ENCODE measurements around the gene CAMTA1. TPM values are rescaled to one million over a fixed set of nuclear protein-coding genes. Genes with fewer than 3 reads are reported as not detected.

The CAMTA1 gene
- polyA plus RNA-seq, 1 donor from 2014 or later, result 79.0 TPM

GRCh38 chr1:7572654-7573152 is 787.4 kb downstream of the CAMTA1 start:
- H3K36me3 Mint-ChIP-seq, result peaks cover 2% of the 10 kb centered on the region
- peaks cover 2% of the 10 kb centered on the region for H3K27me3 Mint-ChIP-seq
- no peak overlapping the region for H3K27ac Mint-ChIP-seq

GRCh38 chr1:7573481-7573880 is 788.2 kb downstream of the CAMTA1 start:
- peaks cover 0 to 2% (median 0%) of the 10 kb centered on the region in 3 donors for H3K4me1 Mint-ChIP-seq
- peaks cover 0 to 2% (median 0%) of the 10 kb centered on the region in 3 donors for H3K9me3 Mint-ChIP-seq
- no peak overlapping the region for H3K27ac Mint-ChIP-seq
- H3K4me3 Mint-ChIP-seq, result no peak overlapping the region
- H3K27me3 Mint-ChIP-seq, result peaks cover 2% of the 10 kb centered on the region
- H3K36me3 Mint-ChIP-seq, result peaks cover 2% of the 10 kb centered on the region

More at GRCh38 chr1:7572654-7573152, 787.4 kb downstream of the CAMTA1 start:
- H3K4me3 Mint-ChIP-seq, result no peak overlapping the region
- peaks cover 0 to 2% (median 0%) of the 10 kb centered on the region in 3 donors for H3K4me1 Mint-ChIP-seq
- H3K9me3 Mint-ChIP-seq, result peaks cover 0 to 2% (median 0%) of the 10 kb centered on the region in 3 donors

- Mint-ChIP-seq H3K9me3 (peaks cover 0 to 2% (median 0%) of the 10 kb centered on the region in 3 donors), H3K27ac (no peak overlapping the region), H3K4me1 (peaks cover 0 to 2% (median 0%) of the 10 kb centered on the region in 3 donors), H3K36me3 (peaks cover 2% of the 10 kb centered on the region), H3K27me3 (peaks cover 2% of the 10 kb centered on the region), H3K4me3 (no peak overlapping the region)
Measured at GRCh38 chr1:7574121-7575040, 789.1 kb downstream of the CAMTA1 start.

DNA sequence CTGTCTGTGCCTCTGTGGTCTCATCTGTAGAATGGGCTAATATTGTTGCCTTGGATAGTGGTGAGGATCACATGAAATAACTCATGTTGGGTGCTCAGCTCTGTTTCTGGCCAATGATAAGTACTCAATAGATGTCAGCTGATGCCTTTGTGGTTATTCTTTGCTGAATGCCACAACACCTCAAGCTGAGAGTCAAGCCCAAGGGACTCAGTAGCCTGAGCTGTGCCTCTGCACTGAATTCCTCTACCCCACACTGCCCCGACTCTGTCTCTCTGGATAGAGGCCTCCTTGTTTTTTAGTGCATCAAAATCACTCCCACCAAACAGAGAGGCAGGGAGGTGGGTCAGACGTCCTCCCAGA is 789.8 kb downstream of the CAMTA1 start:
- peaks cover 5% of the 10 kb centered on the region for H3K27me3 Mint-ChIP-seq
- H3K4me1 Mint-ChIP-seq, result peaks cover 0 to 2% (median 0%) of the 10 kb centered on the region in 3 donors
- H3K9me3 Mint-ChIP-seq, result peaks cover 0 to 2% (median 0%) of the 10 kb centered on the region in 3 donors
- H3K4me3 Mint-ChIP-seq, result no peak overlapping the region
- no peak overlapping the region for H3K27ac Mint-ChIP-seq
- peaks cover 2% of the 10 kb centered on the region for H3K36me3 Mint-ChIP-seq

GRCh38 chr1:7576946-7577657 is 791.8 kb downstream of the CAMTA1 start:
- Mint-ChIP-seq H3K4me1 (peaks cover 0 to 2% (median 0%) of the 10 kb centered on the region in 3 donors), H3K36me3 (peaks cover 2% of the 10 kb centered on the region), H3K9me3 (peaks cover 0 to 2% (median 0%) of the 10 kb centered on the region in 3 donors), H3K27me3 (peaks cover 5% of the 10 kb centered on the region), H3K27ac (no peak overlapping the region), H3K4me3 (no peak overlapping the region)

DNA sequence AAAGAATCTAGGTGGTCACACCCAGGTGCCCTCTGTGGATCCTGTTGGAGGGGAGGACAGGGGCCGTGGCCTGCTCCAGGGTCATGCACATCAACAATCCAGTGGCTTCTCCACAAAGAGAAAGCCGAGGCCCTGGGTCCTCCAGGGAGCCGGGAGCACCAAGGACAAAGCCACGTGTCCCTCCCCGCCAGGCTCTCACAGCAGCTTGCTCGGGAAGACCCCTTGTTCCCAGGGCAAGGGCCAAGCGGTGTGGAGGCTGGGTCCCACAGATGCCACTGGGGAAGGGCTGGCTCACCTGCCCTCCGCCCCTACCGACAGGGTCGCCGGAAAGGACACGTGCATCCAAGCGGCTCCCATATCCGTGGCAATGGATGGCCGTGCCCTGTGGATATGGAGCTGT is 793.0 kb downstream of the CAMTA1 start:
- H3K9me3 Mint-ChIP-seq, result peaks cover 0 to 2% (median 0%) of the 10 kb centered on the region in 3 donors

GRCh38 chr1:7579016-7579415 is 793.8 kb downstream of the CAMTA1 start:
- H3K27me3 Mint-ChIP-seq, result peaks cover 8% of the 10 kb centered on the region
- peaks cover 0 to 2% (median 0%) of the 10 kb centered on the region in 3 donors for H3K9me3 Mint-ChIP-seq
- H3K27ac Mint-ChIP-seq, result no peak overlapping the region
- H3K4me1 Mint-ChIP-seq, result peaks cover 0 to 2% (median 0%) of the 10 kb centered on the region in 3 donors
- H3K36me3 Mint-ChIP-seq, result peaks cover 2% of the 10 kb centered on the region
- H3K4me3 Mint-ChIP-seq, result no peak overlapping the region

More for the DNA sequence above, 793.0 kb downstream of the CAMTA1 start:
- Mint-ChIP-seq H3K4me1 (peaks cover 0 to 2% (median 0%) of the 10 kb centered on the region in 3 donors), H3K27ac (no peak overlapping the region), H3K27me3 (peaks cover 8% of the 10 kb centered on the region), H3K36me3 (peaks cover 2% of the 10 kb centered on the region), H3K4me3 (no peak overlapping the region)

DNA sequence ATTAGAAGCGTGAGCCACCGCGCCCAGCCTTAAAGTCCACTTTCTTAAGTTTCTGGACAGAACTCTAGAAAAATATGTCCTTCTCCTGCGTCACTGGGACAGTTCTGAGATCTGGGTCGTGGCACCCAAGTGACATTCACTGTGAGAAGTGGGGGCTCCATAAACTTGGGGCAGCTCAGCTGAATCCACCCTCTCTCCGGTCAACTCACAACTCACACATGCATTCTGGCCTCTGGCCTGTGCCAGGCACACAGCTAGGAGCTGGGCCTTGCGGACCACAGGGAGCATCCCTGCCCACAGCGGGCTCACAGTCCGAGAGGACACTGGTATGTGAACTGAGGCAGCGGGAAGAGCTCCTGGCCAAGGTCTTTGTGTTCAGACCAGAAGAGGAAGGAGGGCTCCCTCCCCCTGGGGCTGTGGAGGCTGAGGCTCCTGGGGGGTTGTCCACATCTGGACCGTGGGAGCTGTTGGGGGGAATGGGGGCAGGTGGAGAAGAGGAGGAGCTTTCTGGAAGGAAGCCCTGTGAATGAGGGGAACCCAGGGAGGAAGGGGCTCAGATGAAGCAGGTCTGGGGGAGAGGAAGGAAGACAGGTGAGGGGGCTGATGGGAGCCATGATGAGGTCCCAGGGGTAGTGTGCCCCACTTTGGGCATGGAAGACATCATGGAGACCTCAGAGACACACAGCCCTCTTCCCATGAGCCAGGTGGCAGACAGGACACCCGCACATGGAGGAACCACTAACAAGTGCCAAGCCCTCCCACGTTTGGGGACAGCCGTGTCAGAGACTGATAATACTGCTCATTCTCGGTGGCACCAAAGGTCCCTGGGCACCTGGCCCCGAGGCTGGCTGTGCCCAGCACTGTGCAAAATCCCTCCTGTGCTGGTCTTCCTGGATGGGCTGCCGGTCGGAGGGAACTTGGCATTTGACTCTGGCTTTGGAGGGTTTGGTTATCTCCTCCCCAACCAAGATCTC is 794.9 kb downstream of the CAMTA1 start:
- peaks cover 0 to 2% (median 0%) of the 10 kb centered on the region in 3 donors for H3K4me1 Mint-ChIP-seq
- peaks cover 9% of the 10 kb centered on the region for H3K27me3 Mint-ChIP-seq
- no peak overlapping the region for H3K4me3 Mint-ChIP-seq
- peaks cover 0 to 2% (median 0%) of the 10 kb centered on the region in 3 donors for H3K9me3 Mint-ChIP-seq
- H3K27ac Mint-ChIP-seq, result no peak overlapping the region
- peaks cover 2% of the 10 kb centered on the region for H3K36me3 Mint-ChIP-seq

DNA sequence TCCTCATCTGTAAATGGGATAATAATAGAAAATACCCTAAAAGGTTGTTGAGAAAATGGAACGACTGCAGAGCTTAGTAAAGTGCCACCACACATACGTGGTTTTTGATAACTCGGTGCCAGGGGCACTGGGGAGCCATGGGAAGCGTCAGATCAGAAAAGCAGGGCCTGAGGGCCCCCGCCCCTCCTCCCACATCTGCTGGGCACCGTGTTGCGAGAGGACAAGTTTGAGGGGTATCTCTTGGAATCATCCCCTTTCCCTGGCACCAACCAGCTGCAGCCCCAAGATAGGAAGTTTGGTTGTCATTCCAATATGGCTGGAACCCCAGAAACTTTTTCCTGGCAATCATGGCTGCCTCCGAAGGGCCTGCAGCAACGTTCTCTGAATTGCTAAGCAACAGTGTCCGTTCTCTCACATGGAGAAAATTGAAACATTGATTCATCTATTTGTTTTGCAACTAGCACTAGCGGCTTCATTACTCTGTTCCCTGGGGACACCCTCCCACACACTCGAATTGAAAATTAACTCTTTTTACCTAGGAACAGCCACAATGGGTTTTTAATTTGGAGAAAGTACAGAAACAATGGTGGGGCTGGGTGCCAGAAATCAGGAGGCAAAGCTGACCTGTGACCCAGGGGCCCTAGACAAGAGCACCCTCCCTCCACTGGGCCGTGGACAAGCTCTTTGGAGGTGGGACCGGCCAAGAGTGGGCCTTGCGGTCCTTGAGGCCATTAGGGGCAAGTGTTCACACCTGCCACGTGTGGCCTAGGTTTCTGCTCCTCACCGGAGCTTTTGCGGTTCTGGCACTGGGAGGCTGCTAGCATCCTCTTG is 795.9 kb downstream of the CAMTA1 start:
- Mint-ChIP-seq H3K27ac (no peak overlapping the region), H3K4me1 (no peaks in the 10 kb centered on the region), H3K36me3 (peaks cover 2% of the 10 kb centered on the region), H3K9me3 (no peaks in the 10 kb centered on the region), H3K4me3 (no peak overlapping the region), H3K27me3 (peaks cover 9% of the 10 kb centered on the region)

DNA sequence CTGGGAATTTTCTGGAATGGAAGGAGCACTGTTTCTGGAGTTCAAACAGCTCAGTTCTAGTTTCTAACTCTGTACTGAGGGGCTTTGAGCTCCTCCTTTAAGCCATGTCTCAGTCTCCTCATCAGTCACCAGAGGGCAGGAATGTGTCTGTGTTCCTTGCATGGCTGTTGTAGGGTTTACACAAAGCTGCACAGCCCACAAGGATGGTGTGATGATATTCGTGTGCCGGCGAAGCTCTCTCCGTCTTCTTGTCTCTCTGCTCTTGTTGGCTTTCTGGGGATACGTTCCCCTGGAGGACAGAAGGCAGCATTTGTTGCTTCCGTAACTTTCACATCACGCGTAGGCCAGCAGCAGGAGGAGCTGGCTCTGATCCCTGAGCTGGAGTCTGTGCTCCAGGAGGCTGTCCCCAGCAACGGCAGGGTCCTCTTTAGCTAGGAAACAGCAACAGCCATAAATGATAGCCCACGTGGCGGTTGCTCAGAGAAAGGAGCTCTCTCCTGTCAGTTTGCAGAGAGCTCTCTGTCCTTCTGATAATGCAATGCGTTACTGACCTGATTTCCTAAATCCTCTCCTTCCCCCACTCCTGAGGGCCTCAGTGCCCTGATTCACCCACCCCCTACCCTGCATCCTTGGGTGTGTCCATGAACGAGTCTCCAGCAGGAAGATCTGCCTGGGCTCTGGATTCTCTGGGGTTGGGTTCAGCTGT is 796.7 kb downstream of the CAMTA1 start:
- no peaks in the 10 kb centered on the region for H3K36me3 Mint-ChIP-seq
- H3K9me3 Mint-ChIP-seq, result no peaks in the 10 kb centered on the region
- no peak overlapping the region for H3K27ac Mint-ChIP-seq
- H3K27me3 Mint-ChIP-seq, result peaks cover 7% of the 10 kb centered on the region
- H3K4me3 Mint-ChIP-seq, result no peak overlapping the region
- H3K4me1 Mint-ChIP-seq, result no peaks in the 10 kb centered on the region

- Mint-ChIP-seq H3K4me3 (no peak overlapping the region), H3K27me3 (peaks cover 7% of the 10 kb centered on the region), H3K9me3 (no peaks in the 10 kb centered on the region), H3K36me3 (no peaks in the 10 kb centered on the region), H3K27ac (no peak overlapping the region), H3K4me1 (no peaks in the 10 kb centered on the region)
Measured at GRCh38 chr1:7582460-7582972, 797.3 kb downstream of the CAMTA1 start.

DNA sequence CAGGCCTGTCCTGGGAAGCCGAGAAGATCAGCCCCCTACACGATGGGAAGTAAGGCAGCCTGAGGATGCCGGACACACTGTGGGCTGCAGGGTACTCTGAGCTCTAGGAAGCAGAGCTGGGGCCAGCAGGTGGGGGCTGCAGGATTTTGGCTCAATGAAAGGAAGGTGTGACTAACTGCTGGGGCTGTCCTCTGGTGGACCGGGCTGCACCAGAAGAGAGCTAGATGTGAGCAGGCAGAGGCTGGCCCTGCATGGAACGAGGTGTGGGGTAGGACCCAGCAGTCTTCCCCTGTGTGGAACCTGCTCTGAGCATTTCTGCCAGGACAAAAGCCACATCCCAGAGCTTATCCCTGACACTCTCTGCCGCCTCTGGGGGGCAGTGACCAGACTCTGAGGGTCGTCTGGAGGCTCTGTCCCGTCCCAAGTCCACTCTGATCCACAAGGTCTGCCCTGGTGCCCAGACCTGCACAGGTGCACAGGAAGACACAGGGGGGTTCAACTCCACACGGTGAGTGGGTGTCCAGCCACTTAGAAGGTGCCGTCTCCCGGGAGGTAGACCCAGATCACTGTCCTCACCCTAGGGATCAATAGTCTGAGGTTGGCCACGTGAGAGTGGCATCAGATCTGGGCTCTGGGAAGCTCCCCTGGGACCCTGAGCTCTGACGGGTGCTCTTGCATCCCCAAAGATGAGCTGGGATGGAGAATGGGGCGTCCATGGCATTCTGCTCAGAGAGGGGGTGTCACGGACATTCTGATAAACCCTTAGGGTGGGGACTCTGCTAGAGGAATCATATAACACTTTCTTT is 798.2 kb downstream of the CAMTA1 start:
- Mint-ChIP-seq H3K36me3 (no peaks in the 10 kb centered on the region), H3K4me1 (no peaks in the 10 kb centered on the region), H3K4me3 (no peak overlapping the region), H3K27me3 (peaks cover 7% of the 10 kb centered on the region), H3K27ac (no peak overlapping the region), H3K9me3 (no peaks in the 10 kb centered on the region)
